Measurements from ENCODE around the gene TMEM43.

The TMEM43 gene

DNA sequence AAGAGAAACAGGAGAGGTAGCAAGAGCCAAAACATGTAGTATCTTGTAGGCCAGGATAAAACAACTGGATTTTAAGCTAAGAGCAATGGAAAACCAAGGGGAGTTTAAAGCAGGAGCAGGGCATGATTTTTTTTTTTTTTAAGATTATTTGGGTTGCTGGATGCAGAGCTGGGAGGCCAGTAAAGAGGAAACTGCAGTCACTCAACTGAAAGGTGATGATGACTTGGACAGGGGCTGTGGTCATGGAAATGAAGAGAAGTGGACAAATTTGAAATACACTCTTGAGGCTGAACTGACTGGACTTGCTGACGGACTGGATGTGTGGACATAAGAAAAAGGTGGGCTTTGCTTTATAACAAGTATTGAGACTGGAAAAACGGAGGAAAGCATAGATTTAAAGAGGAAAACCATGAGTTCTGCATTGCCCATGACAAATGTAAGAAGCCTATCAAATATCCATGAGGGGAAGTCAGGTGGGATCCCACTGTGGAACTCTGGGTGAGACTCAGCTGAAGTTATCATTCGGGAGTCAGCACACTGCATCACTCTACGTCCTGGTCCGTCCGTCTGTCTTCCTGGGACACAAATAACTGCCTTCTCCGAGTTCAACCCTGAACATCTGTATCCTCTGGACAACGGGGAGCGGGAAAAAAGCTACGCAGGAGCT, 52.9 kb downstream of the TMEM43 start:
- WGBS, 2 donors (ENCODE audit: extremely low coverage in 2 of 2, insufficient read length in 2 of 2, insufficient replicate concordance in 1 of 2), result no CpG with 5 or more reads among the region's 10 CpGs
- H3K27ac ChIP-seq (replicated peaks; ENCODE audit: low read length), result no peak overlapping the region
- DNase-seq (ENCODE audit: low spot score), result no peak

GRCh38 chr3:14178247-14179113, 53.6 kb downstream of the TMEM43 start, which contains the start of the genes LSM3 and XPC:
TSS of gene LSM3 (plus strand) at chr3:14178817. CDS start at chr3:14178861, 44 bp downstream.
TSS of gene XPC (minus strand) at chr3:14178601. CDS start at chr3:14178568, 33 bp downstream.
- Histone ChIP-seq H3K36me3 (replicated peaks in 1 of 2; ENCODE audit: control insufficient read depth in 2 of 2, insufficient read depth in 2 of 2, low read length in 2 of 2) (peaks cover 7 to 37% of the 10 kb centered on the region in 2 donors), H3K14ac (ENCODE audit: low read length) (peak within 1 kb of the TSS; percentile 77), H3K79me1 (ENCODE audit: low read depth, low read length) (no peaks in the 10 kb centered on the region), H2BK5ac (ENCODE audit: low read length) (peak within 1 kb of the TSS; percentile 97), H2AK5ac (ENCODE audit: low read depth, low read length) (peak within 1 kb of the TSS; percentile 53), H3K9me3 (replicated peaks in 1 of 2; ENCODE audit: control insufficient read depth in 2 of 2, insufficient read depth in 1 of 2, low read depth in 1 of 2, low read length in 2 of 2) (no peaks in the 10 kb centered on the region), H4K8ac (ENCODE audit: low read depth, low read length) (no peak within 1 kb of the TSS), H2BK12ac (ENCODE audit: low read length) (no peak within 1 kb of the TSS), H2BK15ac (ENCODE audit: low read length) (peak within 1 kb of the TSS; percentile 40), H3K27me3 (ENCODE audit: control insufficient read depth in 3 of 3, insufficient read depth in 3 of 3, low read depth in 1 of 3, low read length in 3 of 3) (no peaks in the 10 kb centered on the region), H3K4ac (ENCODE audit: low read length) (no peak within 1 kb of the TSS), H3K4me2 (ENCODE audit: insufficient read depth, low read length, poor library complexity, severe bottlenecking) (peak within 1 kb of the TSS; percentile 89), H2BK120ac (ENCODE audit: low read depth, low read length) (no peak within 1 kb of the TSS), H3K27ac (replicated peaks; ENCODE audit: low read length) (peak within 1 kb of the TSS; percentile 37), H3K4me3 (ENCODE audit: low read length in 2 of 2) (peak within 1 kb of the TSS; percentile 91 to 99), H3K23ac (ENCODE audit: low read depth, low read length, poor library complexity) (peak within 1 kb of the TSS; percentile 98), H3K18ac (ENCODE audit: low read length) (peak within 1 kb of the TSS; percentile 100), H3K4me1 (ENCODE audit: control insufficient read depth in 2 of 2, insufficient read depth in 1 of 2, low read depth in 1 of 2, low read length in 2 of 2) (peaks cover 4 to 14% of the 10 kb centered on the region in 2 donors), H4K91ac (ENCODE audit: low read depth, low read length, poor library complexity) (no peak within 1 kb of the TSS), H2AFZ (ENCODE audit: low read length) (peak within 1 kb of the TSS; percentile 96), H3K9ac (ENCODE audit: low read depth, low read length, poor library complexity) (peak within 1 kb of the TSS; percentile 97)
- no CpG with 5 or more reads among the region's 78 CpGs for WGBS, 2 donors (ENCODE audit: extremely low coverage in 2 of 2, insufficient read length in 2 of 2, insufficient replicate concordance in 1 of 2)
- peak; percentile 97 for DNase-seq (ENCODE audit: low spot score)

More for the DNA sequence above, 52.9 kb downstream of the TMEM43 start:
- Histone ChIP-seq H4K8ac (ENCODE audit: low read depth, low read length) (no peak overlapping the region), H3K79me1 (ENCODE audit: low read depth, low read length) (no peaks in the 10 kb centered on the region), H3K27me3 (ENCODE audit: control insufficient read depth in 3 of 3, insufficient read depth in 3 of 3, low read depth in 1 of 3, low read length in 3 of 3) (no peaks in the 10 kb centered on the region), H3K4ac (ENCODE audit: low read length) (no peak overlapping the region), H3K14ac (ENCODE audit: low read length) (peak overlapping the region; percentile 77), H2BK12ac (ENCODE audit: low read length) (no peak overlapping the region), H3K36me3 (replicated peaks in 1 of 2; ENCODE audit: control insufficient read depth in 2 of 2, insufficient read depth in 2 of 2, low read length in 2 of 2) (peaks cover 6 to 37% of the 10 kb centered on the region in 2 donors), H3K4me3 (ENCODE audit: low read length in 2 of 2) (peak overlapping the region; percentile 91 to 99), H3K23ac (ENCODE audit: low read depth, low read length, poor library complexity) (peak overlapping the region; percentile 98), H3K4me1 (ENCODE audit: control insufficient read depth in 2 of 2, insufficient read depth in 1 of 2, low read depth in 1 of 2, low read length in 2 of 2) (peaks cover 4 to 14% of the 10 kb centered on the region in 2 donors), H4K91ac (ENCODE audit: low read depth, low read length, poor library complexity) (no peak overlapping the region), H2AK5ac (ENCODE audit: low read depth, low read length) (peak overlapping the region; percentile 53), H3K9me3 (replicated peaks in 1 of 2; ENCODE audit: control insufficient read depth in 2 of 2, insufficient read depth in 1 of 2, low read depth in 1 of 2, low read length in 2 of 2) (no peaks in the 10 kb centered on the region), H2AFZ (ENCODE audit: low read length) (peak overlapping the region; percentile 96), H2BK15ac (ENCODE audit: low read length) (peak overlapping the region; percentile 40), H2BK5ac (ENCODE audit: low read length) (peak overlapping the region; percentile 97), H3K9ac (ENCODE audit: low read depth, low read length, poor library complexity) (peak overlapping the region; percentile 97), H3K18ac (ENCODE audit: low read length) (peak overlapping the region; percentile 100), H2BK120ac (ENCODE audit: low read depth, low read length) (no peak overlapping the region), H3K4me2 (ENCODE audit: insufficient read depth, low read length, poor library complexity, severe bottlenecking) (peak overlapping the region; percentile 89)

- Histone ChIP-seq H3K9me3 (replicated peaks in 1 of 2; ENCODE audit: control insufficient read depth in 2 of 2, insufficient read depth in 1 of 2, low read depth in 1 of 2, low read length in 2 of 2) (no peaks in the 10 kb centered on the region), H4K91ac (ENCODE audit: low read depth, low read length, poor library complexity) (no peak overlapping the region), H3K23ac (ENCODE audit: low read depth, low read length, poor library complexity) (no peak overlapping the region), H3K18ac (ENCODE audit: low read length) (no peak overlapping the region), H3K4me3 (ENCODE audit: low read length in 2 of 2) (peak overlapping the region; percentile 91 to 92), H2BK15ac (ENCODE audit: low read length) (no peak overlapping the region), H3K4me1 (ENCODE audit: control insufficient read depth in 2 of 2, insufficient read depth in 1 of 2, low read depth in 1 of 2, low read length in 2 of 2) (peaks cover 4 to 14% of the 10 kb centered on the region in 2 donors), H3K36me3 (replicated peaks in 1 of 2; ENCODE audit: control insufficient read depth in 2 of 2, insufficient read depth in 2 of 2, low read length in 2 of 2) (peaks cover 9 to 42% of the 10 kb centered on the region in 2 donors), H3K4ac (ENCODE audit: low read length) (no peak overlapping the region), H3K4me2 (ENCODE audit: insufficient read depth, low read length, poor library complexity, severe bottlenecking) (peak overlapping the region; percentile 55), H2BK12ac (ENCODE audit: low read length) (no peak overlapping the region), H3K27ac (replicated peaks; ENCODE audit: low read length) (no peak overlapping the region), H2BK5ac (ENCODE audit: low read length) (no peak overlapping the region), H2AFZ (ENCODE audit: low read length) (peak overlapping the region; percentile 96), H3K79me1 (ENCODE audit: low read depth, low read length) (no peaks in the 10 kb centered on the region), H2AK5ac (ENCODE audit: low read depth, low read length) (no peak overlapping the region), H3K9ac (ENCODE audit: low read depth, low read length, poor library complexity) (no peak overlapping the region), H4K8ac (ENCODE audit: low read depth, low read length) (no peak overlapping the region), H2BK120ac (ENCODE audit: low read depth, low read length) (no peak overlapping the region), H3K14ac (ENCODE audit: low read length) (no peak overlapping the region), H3K27me3 (ENCODE audit: control insufficient read depth in 3 of 3, insufficient read depth in 3 of 3, low read depth in 1 of 3, low read length in 3 of 3) (no peaks in the 10 kb centered on the region)
- WGBS, 2 donors (ENCODE audit: extremely low coverage in 2 of 2, insufficient read length in 2 of 2, insufficient replicate concordance in 1 of 2), result no CpG with 5 or more reads among the region's 3 CpGs
- DNase-seq (ENCODE audit: low spot score), result no peak
These were observed 54.2 kb downstream of the TMEM43 start for GRCh38 chr3:14179114-14179465.

- Histone ChIP-seq H3K9me3 (replicated peaks in 1 of 2; ENCODE audit: control insufficient read depth in 2 of 2, insufficient read depth in 1 of 2, low read depth in 1 of 2, low read length in 2 of 2) (no peaks in the 10 kb centered on the region), H3K4me1 (ENCODE audit: control insufficient read depth in 2 of 2, insufficient read depth in 1 of 2, low read depth in 1 of 2, low read length in 2 of 2) (peaks cover 4 to 14% of the 10 kb centered on the region in 2 donors), H2AK5ac (ENCODE audit: low read depth, low read length) (no peak overlapping the region), H3K4me2 (ENCODE audit: insufficient read depth, low read length, poor library complexity, severe bottlenecking) (no peak overlapping the region), H3K9ac (ENCODE audit: low read depth, low read length, poor library complexity) (no peak overlapping the region), H3K18ac (ENCODE audit: low read length) (no peak overlapping the region), H3K27me3 (ENCODE audit: control insufficient read depth in 3 of 3, insufficient read depth in 3 of 3, low read depth in 1 of 3, low read length in 3 of 3) (no peaks in the 10 kb centered on the region), H3K4me3 (ENCODE audit: low read length in 2 of 2) (peak overlapping the region in 1 of 2 donors; percentile 91), H2BK120ac (ENCODE audit: low read depth, low read length) (no peak overlapping the region), H3K4ac (ENCODE audit: low read length) (no peak overlapping the region), H2AFZ (ENCODE audit: low read length) (no peak overlapping the region), H3K27ac (replicated peaks; ENCODE audit: low read length) (no peak overlapping the region), H3K14ac (ENCODE audit: low read length) (no peak overlapping the region), H2BK12ac (ENCODE audit: low read length) (no peak overlapping the region), H3K79me1 (ENCODE audit: low read depth, low read length) (no peaks in the 10 kb centered on the region), H2BK5ac (ENCODE audit: low read length) (no peak overlapping the region), H3K36me3 (replicated peaks in 1 of 2; ENCODE audit: control insufficient read depth in 2 of 2, insufficient read depth in 2 of 2, low read length in 2 of 2) (peaks cover 9 to 46% of the 10 kb centered on the region in 2 donors), H2BK15ac (ENCODE audit: low read length) (no peak overlapping the region), H3K23ac (ENCODE audit: low read depth, low read length, poor library complexity) (no peak overlapping the region), H4K8ac (ENCODE audit: low read depth, low read length) (no peak overlapping the region), H4K91ac (ENCODE audit: low read depth, low read length, poor library complexity) (no peak overlapping the region)
- DNase-seq (ENCODE audit: low spot score), result no peak
- no CpG with 5 or more reads among the region's 1 CpG for WGBS, 2 donors (ENCODE audit: extremely low coverage in 2 of 2, insufficient read length in 2 of 2, insufficient replicate concordance in 1 of 2)
These were observed 54.9 kb downstream of the TMEM43 start for GRCh38 chr3:14179795-14180194.

All from neuronal stem cell (in vitro differentiated cells).